Muscle layer of duodenum (tissue), 2 donors: Measurements from ENCODE around the gene BAHCC1.

ENCODE experiments used
- H3K27ac ChIP-seq: one replicate; pipeline ENCODE4 v1.7.0; 2013; ENCODE audit warnings: mild to moderate bottlenecking, low read length
- H3K27me3 ChIP-seq: one replicate; pipeline ENCODE4 v1.7.0; 2013; ENCODE audit warnings: low read depth, mild to moderate bottlenecking, control low read depth, low read length
- H3K36me3 ChIP-seq, 2 donors: one replicate each; pipeline ENCODE4 v1.7.0; 2013; ENCODE audit warnings: low read length in 2 of 2, control low read depth in 1 of 2, mild to moderate bottlenecking in 1 of 2; ENCODE audit not compliant: insufficient read depth in 2 of 2, control insufficient read depth in 1 of 2
- H3K4me1 ChIP-seq, 2 donors: one replicate each; pipeline ENCODE4 v1.7.0; 2013; ENCODE audit warnings: low read length in 2 of 2, mild to moderate bottlenecking in 2 of 2, control low read depth in 1 of 2, moderate library complexity in 1 of 2; ENCODE audit not compliant: insufficient read depth in 2 of 2, control insufficient read depth in 1 of 2
- H3K4me3 ChIP-seq, 2 donors: one replicate each; pipeline ENCODE4 v1.7.0; 2013; ENCODE audit warnings: low read length in 2 of 2, low read depth in 1 of 2, mild to moderate bottlenecking in 1 of 2
- H3K9me3 ChIP-seq, 2 donors: one replicate each; pipeline ENCODE4 v1.7.0; 2013; ENCODE audit warnings: low read length in 2 of 2, control low read depth in 1 of 2, mild to moderate bottlenecking in 1 of 2; ENCODE audit not compliant: control insufficient read depth in 1 of 2
- donor health status: healthy.

BAHCC1 gene

GRCh38 chr17:81466564-81467472, 71.6 kb downstream of the BAHCC1 start:
- Histone ChIP-seq H3K27ac (no peak overlapping the region), H3K36me3 (peaks cover 0 to 34% of the 10 kb centered on the region in 2 donors), H3K4me1 (no peaks in the 10 kb centered on the region), H3K9me3 (no peaks in the 10 kb centered on the region), H3K4me3 (no peak overlapping the region), H3K27me3 (no peaks in the 10 kb centered on the region)

GRCh38 chr17:81468111-81468769, 73.0 kb downstream of the BAHCC1 start:
- Histone ChIP-seq H3K27ac (no peak overlapping the region), H3K4me3 (no peak overlapping the region)

DNA sequence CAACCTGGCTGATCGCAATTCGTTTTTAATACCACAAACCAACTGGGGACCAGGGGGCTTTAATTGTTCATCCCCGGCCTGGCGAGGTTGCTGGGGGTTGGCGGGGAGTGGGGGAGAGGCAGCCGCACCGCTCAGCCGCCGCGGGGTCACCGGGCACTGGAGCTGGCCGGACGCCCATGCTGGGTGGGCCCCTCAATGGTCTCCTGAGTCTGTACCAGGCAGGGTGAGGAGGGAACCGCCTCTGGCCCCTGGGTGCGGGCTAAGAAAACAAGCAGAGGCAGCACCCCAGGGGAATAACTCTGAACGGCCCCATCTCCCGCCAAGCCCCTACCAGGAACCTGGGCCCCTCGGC, 73.5 kb downstream of the BAHCC1 start:
- Histone ChIP-seq H3K4me3 (no peak overlapping the region), H3K9me3 (no peaks in the 10 kb centered on the region), H3K4me1 (no peaks in the 10 kb centered on the region), H3K27me3 (no peaks in the 10 kb centered on the region), H3K36me3 (peaks cover 0 to 15% of the 10 kb centered on the region in 2 donors), H3K27ac (no peak overlapping the region)

More at GRCh38 chr17:81468111-81468769, 73.0 kb downstream of the BAHCC1 start:
- H3K36me3 ChIP-seq, result peaks cover 0 to 20% of the 10 kb centered on the region in 2 donors
- no peaks in the 10 kb centered on the region for H3K9me3 ChIP-seq
- no peaks in the 10 kb centered on the region for H3K27me3 ChIP-seq
- no peaks in the 10 kb centered on the region for H3K4me1 ChIP-seq

- Histone ChIP-seq H3K36me3 (peaks cover 0 to 11% of the 10 kb centered on the region in 2 donors), H3K27ac (no peak overlapping the region), H3K27me3 (no peaks in the 10 kb centered on the region), H3K9me3 (no peaks in the 10 kb centered on the region), H3K4me1 (no peaks in the 10 kb centered on the region), H3K4me3 (no peak overlapping the region)
These were observed 74.0 kb downstream of the BAHCC1 start for GRCh38 chr17:81469266-81469665.

DNA sequence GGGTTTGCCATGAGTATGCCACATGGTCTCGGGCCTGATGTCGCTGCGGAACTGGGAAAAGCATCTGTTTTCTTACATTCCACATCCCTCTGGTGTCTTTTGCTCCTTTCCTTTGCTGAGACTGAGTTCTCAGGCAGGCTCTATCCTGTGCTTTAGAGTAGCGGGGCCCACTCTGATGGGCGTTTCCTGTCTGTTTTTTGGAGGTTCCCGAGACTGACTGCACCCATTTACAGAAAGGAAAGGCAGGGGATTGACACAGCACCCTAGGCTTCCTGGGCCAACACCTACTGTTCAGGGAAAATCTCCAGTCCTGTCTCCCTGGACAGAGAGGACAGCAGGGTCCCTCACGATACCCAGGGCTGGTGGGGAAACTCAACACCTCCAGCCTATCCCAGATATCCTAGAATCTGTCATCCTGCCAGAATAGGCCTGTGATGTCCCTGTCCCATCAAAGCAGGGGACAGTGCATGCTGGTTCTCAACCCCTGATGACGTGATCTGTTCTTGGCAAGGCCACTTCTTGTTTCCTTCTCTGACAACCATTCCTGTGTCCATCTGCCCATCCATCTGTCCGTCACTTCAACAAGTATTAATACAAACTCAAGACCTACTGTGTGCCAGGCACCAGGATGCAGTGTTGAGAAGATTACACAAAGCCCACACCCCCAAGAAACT, 75.2 kb downstream of the BAHCC1 start:
- Histone ChIP-seq H3K4me1 (no peaks in the 10 kb centered on the region), H3K9me3 (no peaks in the 10 kb centered on the region), H3K27ac (no peak overlapping the region), H3K36me3 (peaks cover 0 to 3% of the 10 kb centered on the region in 2 donors), H3K4me3 (no peak overlapping the region), H3K27me3 (no peaks in the 10 kb centered on the region)

DNA sequence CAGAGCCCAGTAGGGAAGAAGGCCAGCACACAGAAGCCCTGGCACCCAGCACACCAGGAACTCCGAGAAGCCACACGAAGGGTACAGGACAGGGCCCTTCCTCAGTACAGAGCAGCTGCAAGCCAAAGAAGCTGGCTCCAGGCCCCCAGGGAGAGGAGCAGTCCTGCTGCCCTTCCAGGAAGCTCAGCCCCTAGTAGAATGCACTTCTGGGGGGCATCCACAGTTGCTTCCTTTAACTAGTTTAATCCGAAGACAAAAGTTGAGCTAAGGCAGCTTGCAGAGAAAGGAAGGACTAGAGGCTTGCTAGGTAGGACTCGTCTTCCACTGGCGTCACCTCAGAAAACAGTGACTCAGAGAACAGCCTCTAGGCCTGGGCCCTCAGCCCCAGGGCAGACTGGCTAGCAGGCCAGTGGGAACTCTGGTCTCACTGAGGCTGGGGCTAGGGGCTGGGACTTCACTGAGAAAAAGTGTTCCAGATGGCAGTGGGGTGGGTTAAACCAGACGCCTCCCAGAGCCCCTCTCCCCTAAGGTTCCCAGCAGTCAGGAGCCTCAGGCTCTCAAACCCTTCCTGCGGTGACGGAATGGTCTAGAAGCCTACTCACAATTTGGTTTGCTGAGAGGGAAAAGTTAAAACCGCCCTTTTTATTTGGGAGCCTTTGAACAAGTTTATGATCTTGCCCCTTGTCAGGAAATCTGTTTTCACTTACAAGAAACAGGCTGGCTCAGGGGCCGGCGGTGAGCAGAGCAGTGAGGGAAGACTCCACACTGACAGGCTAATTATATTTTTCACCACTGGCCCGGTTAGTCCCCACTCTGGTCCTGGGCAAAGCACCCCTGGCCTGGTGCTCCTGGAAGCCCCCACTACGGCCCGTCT, 75.9 kb downstream of the BAHCC1 start:
- no peak overlapping the region for H3K27ac ChIP-seq
- H3K27me3 ChIP-seq, result no peaks in the 10 kb centered on the region
- no peaks in the 10 kb centered on the region for H3K4me1 ChIP-seq
- H3K36me3 ChIP-seq, result peaks cover 0 to 3% of the 10 kb centered on the region in 2 donors
- no peaks in the 10 kb centered on the region for H3K9me3 ChIP-seq
- no peak overlapping the region for H3K4me3 ChIP-seq

DNA sequence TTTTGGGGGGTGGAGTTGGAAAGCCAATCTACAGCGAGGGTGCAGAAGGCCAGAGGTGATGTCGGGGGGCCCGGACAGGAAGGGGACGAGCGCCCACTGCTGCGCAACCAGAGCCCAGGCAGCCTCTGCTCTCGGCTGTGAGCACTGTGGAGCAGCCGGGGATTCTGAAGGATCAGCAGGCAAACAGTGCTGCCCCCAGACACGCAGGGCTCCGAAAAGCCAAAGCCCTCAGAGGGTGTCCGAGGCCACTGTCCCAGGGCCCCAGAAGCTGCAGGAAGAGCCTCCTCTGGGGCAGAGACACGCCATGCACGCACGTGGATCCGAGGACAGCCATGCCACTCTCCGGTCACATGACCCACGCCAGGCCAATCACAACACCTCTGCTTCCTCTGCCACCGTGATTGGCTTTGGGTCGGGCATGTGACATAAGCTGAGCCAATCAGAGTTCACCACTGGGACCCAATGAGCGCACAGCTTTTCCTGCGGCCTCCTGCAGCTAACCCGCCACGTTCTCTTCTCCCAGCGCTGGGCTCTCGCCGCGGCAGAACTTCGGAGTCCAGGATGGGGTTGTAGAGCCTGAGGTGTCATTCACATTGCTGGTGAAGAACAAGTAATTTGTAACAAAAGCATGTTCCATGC, 76.7 kb downstream of the BAHCC1 start:
- H3K4me3 ChIP-seq, result no peak overlapping the region
- H3K27ac ChIP-seq, result no peak overlapping the region
- H3K27me3 ChIP-seq, result no peaks in the 10 kb centered on the region

GRCh38 chr17:81473019-81473418, 77.8 kb downstream of the BAHCC1 start:
- no peaks in the 10 kb centered on the region for H3K9me3 ChIP-seq
- no peaks in the 10 kb centered on the region for H3K4me1 ChIP-seq
- H3K4me3 ChIP-seq, result no peak overlapping the region
- H3K27ac ChIP-seq, result no peak overlapping the region
- no peaks in the 10 kb centered on the region for H3K27me3 ChIP-seq
- H3K36me3 ChIP-seq, result no peaks in the 10 kb centered on the region

More for the DNA sequence above, 76.7 kb downstream of the BAHCC1 start:
- no peaks in the 10 kb centered on the region for H3K4me1 ChIP-seq
- no peaks in the 10 kb centered on the region for H3K36me3 ChIP-seq
- no peaks in the 10 kb centered on the region for H3K9me3 ChIP-seq

DNA sequence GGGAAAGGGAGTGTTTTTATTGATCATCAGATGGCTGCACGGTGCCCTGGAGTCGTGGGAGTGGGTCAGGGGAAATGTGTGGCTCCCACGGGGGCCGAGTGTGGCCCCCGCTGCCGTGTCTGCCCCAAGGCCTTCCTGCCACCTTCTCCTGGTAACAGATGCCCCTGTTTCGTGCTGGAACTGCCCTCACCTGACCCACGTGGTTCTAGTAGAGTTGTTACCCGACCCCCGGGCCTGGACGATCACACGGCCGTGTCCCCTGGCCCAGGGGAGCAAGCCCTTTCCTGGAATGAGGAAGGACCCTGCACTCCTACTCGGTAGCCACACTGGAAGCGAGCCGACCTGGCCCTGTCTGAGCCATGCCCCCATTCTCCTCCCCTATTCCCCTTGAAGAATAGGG, 79.7 kb downstream of the BAHCC1 start:
- no peaks in the 10 kb centered on the region for H3K27me3 ChIP-seq
- no peak overlapping the region for H3K4me3 ChIP-seq
- H3K4me1 ChIP-seq, result peaks cover 0 to under 1% of the 10 kb centered on the region in 2 donors

GRCh38 chr17:81476097-81476496, 80.8 kb downstream of the BAHCC1 start:
- H3K4me3 ChIP-seq, result no peak overlapping the region
- H3K9me3 ChIP-seq, result no peaks in the 10 kb centered on the region
- H3K4me1 ChIP-seq, result peaks cover 0 to 12% of the 10 kb centered on the region in 2 donors

More for the DNA sequence above, 79.7 kb downstream of the BAHCC1 start:
- no peaks in the 10 kb centered on the region for H3K9me3 ChIP-seq
- H3K36me3 ChIP-seq, result no peaks in the 10 kb centered on the region
- H3K27ac ChIP-seq, result no peak overlapping the region

More at GRCh38 chr17:81476097-81476496, 80.8 kb downstream of the BAHCC1 start:
- H3K27ac ChIP-seq, result no peak overlapping the region
- no peaks in the 10 kb centered on the region for H3K36me3 ChIP-seq
- no peaks in the 10 kb centered on the region for H3K27me3 ChIP-seq
